SW480 (cell line): ENCODE data around the gene ENOX2.

Experiments used
- DNase-seq: peaks from one replicate; pipeline ENCODE4 v3.0.0-alpha.2; 2016; ENCODE audit warnings: low spot score

The ENOX2 gene

DNA sequence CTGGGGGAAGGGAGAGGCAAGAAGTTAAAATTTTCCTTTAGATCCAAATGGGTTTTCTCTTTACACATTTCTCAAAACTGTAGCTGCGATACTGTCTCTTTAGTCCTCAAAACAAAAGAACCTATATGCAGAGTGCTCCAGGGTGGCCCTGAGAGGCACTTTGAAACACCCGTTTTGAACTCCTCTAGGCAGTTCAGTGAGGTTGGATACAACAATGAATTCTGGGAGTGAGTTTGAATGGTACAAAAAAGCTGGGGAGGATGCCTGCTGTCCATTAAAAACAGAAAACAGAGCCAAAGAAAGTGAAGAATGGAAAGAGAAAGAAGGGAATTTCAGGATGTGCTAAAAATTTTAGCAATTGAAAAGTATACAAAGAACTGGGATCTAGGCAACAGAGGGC lies 23.1 kb downstream of the ENOX2 start:
- no peak for DNase-seq

GRCh38 chrX:130878350-130879341 lies 24.4 kb downstream of the ENOX2 start:
- DNase-seq = peak; percentile 35

DNA sequence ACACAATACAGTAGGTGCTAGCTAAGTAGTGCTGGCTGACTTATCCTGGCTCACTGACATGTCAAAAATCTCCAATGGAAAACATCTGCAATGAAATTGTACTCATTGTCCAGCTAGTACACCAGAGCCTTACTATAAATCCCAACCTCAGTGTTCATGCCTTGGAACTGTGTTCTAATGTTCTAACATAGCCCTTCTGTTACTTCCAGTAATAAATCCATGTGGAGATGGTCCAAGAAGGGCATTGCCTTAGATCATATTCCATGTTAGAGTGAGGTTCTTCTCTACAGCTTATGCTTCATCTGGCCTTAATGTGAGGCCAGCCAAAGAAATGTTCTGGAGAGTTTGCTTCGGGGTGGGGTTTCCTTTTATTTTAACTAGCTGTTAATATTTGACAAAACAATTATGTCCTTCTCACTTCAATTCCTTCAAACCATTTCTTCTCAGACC lies 25.1 kb downstream of the ENOX2 start:
- no peak for DNase-seq

- DNase-seq = no peak
Observed at GRCh38 chrX:130876226-130876625, 26.8 kb downstream of the ENOX2 start.

- no peak for DNase-seq
Observed at GRCh38 chrX:130874751-130875150, 28.3 kb downstream of the ENOX2 start.

DNA sequence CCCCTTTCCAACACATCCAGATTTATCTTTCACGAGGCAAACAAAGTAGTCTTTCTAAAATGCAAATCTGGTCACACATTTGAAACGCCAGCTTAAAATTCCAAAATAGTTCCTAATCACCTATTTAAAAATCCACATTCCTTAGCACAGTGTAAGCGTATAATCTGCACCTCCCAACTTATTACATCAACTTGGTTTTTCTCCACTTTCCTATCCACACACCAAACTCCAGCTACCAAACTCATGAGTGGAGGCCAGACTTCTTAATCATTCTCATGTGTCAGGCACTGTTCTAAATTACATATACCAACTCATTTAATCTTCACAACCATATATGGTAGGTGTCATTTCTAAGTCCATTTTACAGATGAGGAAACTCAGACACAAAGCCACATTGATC lies 33.8 kb downstream of the ENOX2 start:
- DNase-seq = no peak

DNA sequence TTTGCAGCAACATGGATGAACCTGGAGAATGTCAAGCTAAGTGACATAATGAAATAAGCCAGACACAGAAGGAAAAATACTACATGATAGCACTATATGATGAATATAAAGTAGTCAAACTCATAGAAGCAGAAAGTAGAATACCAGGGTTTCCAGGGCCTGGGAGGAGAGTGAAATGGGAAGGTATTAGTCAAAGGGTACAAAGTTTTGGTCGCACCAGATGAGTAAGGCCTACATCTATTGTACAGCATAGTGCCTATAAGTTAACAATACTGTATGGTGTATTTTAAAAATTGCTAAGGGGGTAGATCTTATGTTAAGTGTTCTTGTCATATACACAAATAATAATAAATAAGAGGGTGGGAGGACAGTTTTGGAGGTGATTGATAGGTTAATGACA lies 41.5 kb downstream of the ENOX2 start:
- DNase-seq = no peak

DNA sequence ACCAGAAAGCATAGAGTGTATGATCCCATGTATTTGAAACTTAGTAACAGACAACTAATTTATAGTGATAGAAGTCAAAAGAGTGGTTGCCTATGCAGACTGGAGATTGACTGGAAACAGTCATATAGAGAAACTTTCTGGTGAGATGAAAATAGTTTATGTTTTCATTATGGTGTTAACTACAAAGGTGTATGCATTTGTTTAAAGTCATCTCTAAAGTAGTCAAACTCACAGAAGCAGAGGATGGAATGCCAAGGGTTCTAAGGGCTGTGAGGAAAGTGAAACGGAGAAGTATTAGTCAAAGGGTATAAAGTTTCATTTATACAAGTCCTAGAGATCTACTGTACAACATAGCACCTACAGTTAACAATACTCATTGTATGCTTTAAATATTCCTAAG lies 45.8 kb downstream of the ENOX2 start:
- DNase-seq = no peak

DNA sequence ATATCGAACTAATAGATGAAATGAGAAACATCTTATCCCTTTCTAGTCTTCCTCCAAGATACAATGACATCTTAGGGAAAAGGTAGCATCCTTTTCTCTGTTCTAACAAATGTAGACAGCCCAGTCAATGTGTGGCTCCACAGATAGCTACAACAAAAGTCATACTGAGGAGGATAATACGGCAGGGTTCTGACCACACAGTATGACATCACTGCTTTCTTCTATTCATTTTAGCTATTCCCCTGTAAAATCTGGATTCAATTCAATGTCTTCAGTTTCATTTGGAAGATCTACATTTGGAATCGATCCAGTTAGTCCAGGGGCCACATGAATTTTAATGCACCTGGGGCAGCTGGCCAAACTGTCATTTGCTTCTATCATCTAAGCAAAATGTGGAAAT lies 51.4 kb downstream of the ENOX2 start:
- no peak for DNase-seq

DNA sequence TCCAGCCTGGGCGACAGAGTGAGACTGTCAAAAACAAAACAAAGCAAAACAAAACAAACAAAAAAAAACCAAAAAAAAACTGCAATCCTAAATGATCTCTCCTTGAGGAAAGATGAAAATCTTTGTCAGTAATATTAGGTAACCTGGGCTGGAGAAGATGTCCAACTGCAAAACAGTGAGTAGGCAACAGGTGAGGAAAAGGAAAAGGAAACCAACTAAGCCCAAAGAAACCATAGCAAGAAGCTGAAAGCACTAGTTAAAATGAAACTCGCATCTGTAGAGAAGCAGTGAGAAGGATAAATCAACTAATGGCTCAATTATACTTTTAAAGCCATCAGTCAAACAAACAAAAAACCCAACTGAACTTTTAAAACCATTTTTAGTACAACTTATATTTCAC lies 54.2 kb downstream of the ENOX2 start:
- DNase-seq = no peak

GRCh38 chrX:130846746-130847145 lies 56.3 kb downstream of the ENOX2 start:
- DNase-seq = no peak

GRCh38 chrX:130841776-130842175 lies 61.2 kb downstream of the ENOX2 start:
- DNase-seq = no peak

- DNase-seq = no peak
Observed at GRCh38 chrX:130840345-130840744, 62.7 kb downstream of the ENOX2 start.

- DNase-seq = no peak
Observed at GRCh38 chrX:130836447-130836846, 66.6 kb downstream of the ENOX2 start.

DNA sequence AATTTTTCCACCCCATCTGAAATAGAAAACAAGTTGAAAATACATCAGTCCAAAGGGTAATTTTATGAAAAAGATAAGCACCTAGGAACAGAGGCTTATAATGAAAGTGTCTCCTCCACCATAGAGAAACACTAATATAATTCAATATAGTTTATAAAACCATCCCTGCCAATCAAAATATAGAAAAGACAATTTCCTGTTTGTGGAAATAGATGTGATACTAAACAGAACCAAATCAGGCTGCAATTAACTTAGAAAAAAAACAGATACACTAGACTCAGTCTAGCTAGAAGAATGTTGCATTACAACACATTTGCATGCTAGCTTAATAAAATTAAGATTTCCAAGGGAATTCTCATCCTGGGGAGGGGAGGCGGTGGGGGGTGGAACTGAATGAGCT lies 68.2 kb downstream of the ENOX2 start:
- DNase-seq = no peak

DNA sequence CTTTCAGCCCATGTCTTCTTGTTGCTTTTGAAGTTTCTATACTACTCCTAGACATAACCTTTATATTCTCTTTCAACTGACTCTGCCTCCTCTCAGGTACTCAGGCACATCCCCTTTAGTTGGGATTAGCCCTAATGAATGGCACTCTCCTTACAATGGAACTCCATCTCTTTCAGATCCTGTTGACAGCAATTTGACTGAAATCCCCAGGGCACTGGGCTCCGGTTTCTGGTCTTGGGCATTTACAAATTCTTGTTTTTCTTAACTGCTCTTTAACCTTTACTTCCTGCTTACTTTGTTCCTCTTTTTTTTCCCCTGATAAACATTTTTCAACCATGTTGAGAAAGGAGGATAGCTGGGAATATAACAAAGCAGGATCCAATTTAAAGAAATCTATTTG lies 68.9 kb downstream of the ENOX2 start:
- DNase-seq = no peak

DNA sequence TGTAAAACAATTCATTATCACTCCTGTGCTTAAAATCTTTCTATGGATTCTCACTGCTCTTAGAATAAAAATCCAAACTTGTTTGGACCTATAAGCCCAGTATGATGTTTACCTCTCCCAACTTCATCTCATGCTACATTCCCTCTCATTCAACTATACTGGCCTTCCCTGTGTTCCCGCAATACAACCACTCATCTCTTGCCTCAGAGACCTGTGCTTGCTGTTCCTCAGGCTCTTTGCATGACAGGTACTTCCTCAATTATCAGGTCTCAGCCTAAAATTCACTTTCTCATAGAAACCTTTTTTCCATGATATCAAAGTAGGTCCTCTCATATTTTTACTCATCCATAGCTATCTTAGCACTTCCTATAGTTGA lies 71.7 kb downstream of the ENOX2 start:
- DNase-seq = no peak

GRCh38 chrX:130830599-130831346 lies 72.2 kb downstream of the ENOX2 start:
- DNase-seq = no peak

- peak; percentile 1 for DNase-seq
Observed at GRCh38 chrX:130829526-130830515, 73.2 kb downstream of the ENOX2 start.

- no peak for DNase-seq
Observed at GRCh38 chrX:130828641-130829040, 74.4 kb downstream of the ENOX2 start.

DNA sequence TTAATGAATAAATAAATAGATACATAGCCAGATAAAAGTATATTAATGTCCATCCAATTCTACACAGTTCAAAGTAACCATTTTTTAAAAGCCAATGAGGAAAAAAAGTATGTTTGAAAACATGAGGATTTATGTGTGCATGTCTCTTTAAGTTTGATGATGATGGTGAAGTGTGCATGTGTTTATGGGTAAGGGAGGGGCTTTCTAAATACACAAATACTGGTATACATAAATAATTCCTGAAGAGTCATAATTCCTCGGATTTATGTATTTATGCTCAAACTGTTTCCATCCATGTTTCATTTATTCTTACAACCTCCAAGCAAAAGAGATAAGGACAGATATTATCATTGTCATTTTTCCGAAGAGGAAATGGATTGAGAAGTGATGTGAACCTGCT lies 75.4 kb downstream of the ENOX2 start:
- DNase-seq = no peak

- no peak for DNase-seq
Observed at GRCh38 chrX:130826249-130826648, 76.8 kb downstream of the ENOX2 start.
